PFSK-1 (cell line): ENCODE measurements around the gene MAP2K5.

Experiments
- POLR2AphosphoS5 ChIP-seq: IDR thresholded peaks from 2 replicates; pipeline ENCODE4 v1.6.1; 2012; ENCODE audit warnings: low read depth, mild to moderate bottlenecking, control low read depth, low read length, moderate library complexity
- REST ChIP-seq, 2 experiments: IDR thresholded peaks; 2 replicates each; pipeline versions ENCODE4 v1.6.1 to v1.8.0; 2011 to 2012; ENCODE audit warnings: low read depth in 2 of 2, low read length in 2 of 2, control low read depth in 1 of 2, inconsistent platforms in 1 of 2, mild to moderate bottlenecking in 1 of 2, moderate library complexity in 1 of 2; ENCODE audit not compliant: insufficient read depth in 1 of 2
- SIN3A ChIP-seq: IDR thresholded peaks from 2 replicates; pipeline ENCODE4 v1.6.1; 2012; ENCODE audit warnings: mild to moderate bottlenecking, low read length, moderate library complexity, borderline replicate concordance; ENCODE audit not compliant: insufficient read depth
- TAF1 ChIP-seq: IDR thresholded peaks from 2 replicates; pipeline ENCODE4 v1.6.1; 2012; ENCODE audit warnings: low read length, control low read depth, borderline replicate concordance; ENCODE audit not compliant: insufficient read depth

DNA sequence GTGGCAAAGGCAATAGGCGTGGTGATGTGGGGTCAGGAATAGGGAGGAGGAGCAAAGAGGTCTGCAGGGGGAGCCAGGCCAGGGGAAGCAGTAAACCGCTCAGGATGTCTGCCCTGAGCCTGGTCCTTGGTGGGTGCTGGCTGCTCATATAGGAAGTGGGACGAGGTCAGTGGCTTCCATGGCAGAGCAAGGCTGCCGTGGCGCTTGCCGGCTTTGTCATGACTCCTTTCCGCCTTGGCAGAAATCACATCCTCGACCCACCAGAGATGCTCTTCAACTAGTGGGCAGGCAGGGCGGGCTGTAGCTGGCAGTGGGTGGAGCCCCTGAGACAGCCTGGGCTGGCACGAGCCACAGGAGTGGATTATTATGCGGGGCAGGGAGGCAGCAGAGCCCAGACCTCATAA is 269.7 kb downstream of the MAP2K5 start:
- TF ChIP-seq TAF1 = no peak
- TF ChIP-seq SIN3A = no peak
- no peak for TF ChIP-seq POLR2AphosphoS5
- TF ChIP-seq REST (IDR thresholded peaks at IDR 0.05; ENCODE audit: insufficient read depth in 1 of 2, low read depth in 2 of 2, low read length in 2 of 2) = no peak
